ENCODE results near the gene NR2F6. TPM values are rescaled to one million over a fixed set of nuclear protein-coding genes. Genes with fewer than 3 reads are reported as not detected.

The NR2F6 gene
- total RNA-seq, 1 donor from 2014 or later, result 76.4 TPM

- intact Hi-C loops (cut with DNase I), result no loop called here
Measured at GRCh38 chr19:17243830-17244617, 1.7 kb downstream of the NR2F6 start.

DNA sequence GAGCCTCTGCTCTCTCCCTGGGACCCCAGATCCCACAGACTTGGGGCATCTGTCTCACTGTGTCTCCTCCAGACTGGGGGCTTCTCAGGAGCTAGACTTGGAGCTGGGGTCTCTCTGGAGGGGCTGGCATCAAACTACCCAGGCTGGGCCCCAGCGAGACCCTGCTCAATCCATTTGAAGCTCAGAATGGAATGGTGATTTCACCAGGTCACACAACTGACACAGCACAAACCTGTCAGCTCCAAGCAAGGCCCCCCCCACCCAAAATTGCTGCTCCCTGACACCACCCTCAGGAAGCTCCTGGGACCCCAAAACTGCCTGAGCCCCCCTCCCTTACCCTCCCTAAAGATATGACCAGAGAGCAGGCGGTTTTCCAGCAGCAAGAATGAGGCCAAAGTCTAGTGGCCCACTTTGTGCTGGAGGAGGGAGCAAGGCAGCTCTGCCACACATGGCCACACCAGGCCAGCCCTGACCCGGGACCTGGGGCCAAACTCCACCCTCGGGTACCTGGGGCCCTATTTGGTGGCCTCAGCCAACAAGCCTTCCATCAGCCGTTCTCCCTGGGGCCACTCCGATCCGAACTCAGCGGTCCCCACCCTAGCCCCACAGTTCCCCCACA lies 2.4 kb downstream of the NR2F6 start:
- intact Hi-C loops (cut with DNase I), result no loop called here
- DNase-seq (ENCODE audit: missing footprints) (no peak), ATAC-seq (no peak)

More at GRCh38 chr19:17243830-17244617, 1.7 kb downstream of the NR2F6 start:
- DNase-seq (ENCODE audit: missing footprints) (peak; percentile 82), ATAC-seq (peak; percentile 27)

GRCh38 chr19:17242431-17243208 lies 3.1 kb downstream of the NR2F6 start:
- ATAC-seq (no peak), DNase-seq (ENCODE audit: missing footprints) (no peak)
- intact Hi-C loops (cut with DNase I), result loop anchor here (1.0 kb wide), 1 partner anchor 165 kb away; no protein-coding TSS in a partner anchor

GRCh38 chr19:17240826-17241399 lies 4.8 kb downstream of the NR2F6 start:
- DNase-seq (ENCODE audit: missing footprints) (no peak), ATAC-seq (no peak)
- intact Hi-C loops (cut with DNase I), result no loop called here

DNA sequence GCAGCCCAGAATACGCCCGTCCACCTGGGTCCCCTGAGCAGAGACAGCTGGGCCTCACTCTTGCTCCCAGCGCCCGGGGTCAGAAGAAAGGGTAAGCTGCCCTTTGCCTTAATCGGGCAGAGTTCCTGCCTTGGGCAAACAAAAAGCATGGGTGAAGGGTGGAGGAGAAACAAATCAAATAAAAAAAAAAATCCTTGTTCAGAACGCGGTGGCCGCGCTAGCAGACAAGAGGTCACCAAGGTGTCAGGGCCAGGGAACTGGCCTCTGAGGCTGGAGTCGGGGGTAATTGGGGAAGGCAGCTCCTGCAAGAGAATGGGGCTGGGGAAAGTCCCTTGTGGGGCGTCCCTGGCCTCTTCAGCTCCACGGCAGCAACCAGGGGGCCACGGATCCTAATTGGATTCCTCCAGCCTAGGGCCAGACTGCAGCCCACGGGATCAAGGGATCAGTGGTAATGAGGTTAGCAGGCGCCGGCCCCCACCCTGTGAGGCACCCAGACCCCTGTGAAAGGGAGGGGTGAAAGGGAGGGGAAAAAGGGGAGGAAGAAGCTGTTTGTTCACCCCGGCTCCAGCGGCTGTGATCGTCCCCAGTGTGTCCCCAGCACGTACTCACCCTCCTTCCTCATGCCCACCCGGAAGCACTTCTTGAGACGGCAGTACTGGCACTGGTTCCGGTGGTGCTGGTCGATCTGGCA lies 5.5 kb downstream of the NR2F6 start:
- intact Hi-C loops (cut with DNase I), result no loop called here
- no peak for ATAC-seq

DNA sequence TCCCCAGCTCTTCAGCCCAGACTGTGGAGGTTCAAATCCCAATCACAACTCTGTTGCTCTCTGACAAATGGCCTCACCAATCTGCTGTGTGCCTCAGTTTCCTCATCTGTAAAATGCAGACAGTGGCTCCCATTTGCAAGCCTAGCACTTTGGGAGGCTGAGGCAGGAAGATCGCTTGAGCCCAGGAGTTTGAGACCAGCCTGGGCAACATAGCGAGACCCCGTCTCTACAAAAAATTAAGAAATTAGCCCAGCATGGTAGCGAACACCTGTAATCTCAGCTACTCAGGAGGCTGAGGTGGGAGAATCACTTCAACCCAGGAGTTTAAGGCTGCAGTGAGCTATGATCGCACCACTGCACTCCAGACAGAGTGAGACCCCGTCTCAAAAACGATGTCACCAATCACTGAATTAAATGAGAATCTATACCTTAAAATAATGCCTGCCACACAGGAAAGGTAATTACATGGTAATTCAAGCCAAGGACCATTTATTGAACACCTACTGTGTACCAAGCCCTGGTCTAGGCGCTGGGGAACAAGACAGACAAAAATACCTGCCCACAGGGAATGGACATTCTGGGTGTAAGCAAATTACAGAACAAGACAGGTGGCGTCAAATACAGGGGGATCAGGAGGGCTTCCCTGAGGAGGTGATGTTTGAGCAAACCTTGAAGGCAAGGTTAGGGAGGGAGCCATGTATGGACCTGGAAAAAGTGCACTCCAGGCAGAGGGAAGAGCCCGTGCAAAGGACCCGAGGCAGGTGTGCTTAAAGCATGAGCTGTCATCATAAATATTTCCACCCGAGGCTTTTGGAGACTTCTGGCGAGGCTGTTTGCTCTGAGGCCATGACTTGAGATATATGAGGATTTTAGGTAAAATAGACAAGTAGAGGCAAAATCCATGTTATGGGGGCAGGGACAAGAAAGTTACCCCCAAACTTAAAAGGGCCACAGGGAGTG lies 7.7 kb downstream of the NR2F6 start:
- intact Hi-C loops (cut with DNase I), result no loop called here
- ATAC-seq, result no peak
- no peak for DNase-seq (ENCODE audit: missing footprints)

More for the DNA sequence above, 5.5 kb downstream of the NR2F6 start:
- no peak for DNase-seq (ENCODE audit: missing footprints)

DNA sequence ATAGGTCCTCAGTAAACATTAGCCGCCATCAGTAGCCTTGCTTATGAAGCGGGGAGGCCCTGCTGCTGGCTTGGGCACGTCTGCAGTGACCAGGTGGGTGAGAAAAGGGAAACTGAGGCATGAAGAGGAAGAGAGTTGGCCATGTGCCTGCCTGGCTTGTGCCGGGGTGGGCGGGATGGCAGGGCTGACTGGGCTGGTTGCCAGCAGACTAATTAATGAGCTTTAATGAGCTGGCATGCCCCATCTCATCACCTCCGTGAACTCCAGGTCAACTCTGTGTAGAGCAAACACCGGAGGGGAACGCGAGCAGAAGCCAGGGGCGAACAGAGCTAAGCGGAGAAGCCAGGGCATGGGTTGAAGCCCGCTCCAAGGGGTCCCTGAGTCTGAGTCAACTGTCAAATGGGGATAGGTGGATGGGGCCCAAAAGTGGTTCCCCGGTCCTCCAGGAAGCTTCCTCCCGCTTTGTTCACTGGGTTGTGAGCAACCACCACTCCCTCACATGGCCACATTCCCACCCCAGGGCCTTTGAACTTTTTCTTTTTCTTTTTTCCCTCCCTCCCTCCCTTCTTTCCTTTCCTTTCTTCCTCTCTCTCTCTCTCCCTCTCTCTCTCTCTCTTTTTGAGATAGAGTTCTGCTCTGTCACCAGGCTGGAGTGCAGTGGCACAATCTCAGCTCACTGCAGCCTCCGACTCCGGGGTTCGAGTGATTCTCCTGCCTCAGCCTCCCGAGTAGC lies 8.7 kb downstream of the NR2F6 start:
- intact Hi-C loops (cut with DNase I), result no loop called here
- no peak for ATAC-seq
- DNase-seq (ENCODE audit: missing footprints), result no peak

- DNase-seq (ENCODE audit: missing footprints) (no peak), ATAC-seq (peak; percentile 32)
- intact Hi-C loops (cut with DNase I), result loop anchor here (1.0 kb wide), 1 partner anchor 169 kb away; no protein-coding TSS in a partner anchor
Measured at GRCh38 chr19:17235971-17236777, 9.5 kb downstream of the NR2F6 start.

- ATAC-seq, result peak; percentile 86
- peak; percentile 87 for DNase-seq (ENCODE audit: missing footprints)
- intact Hi-C loops (cut with DNase I), result loop anchor here (1.0 kb wide), 1 partner anchor 168 kb away; no protein-coding TSS in a partner anchor
Measured at GRCh38 chr19:17235300-17235970, 10.3 kb downstream of the NR2F6 start.

DNA sequence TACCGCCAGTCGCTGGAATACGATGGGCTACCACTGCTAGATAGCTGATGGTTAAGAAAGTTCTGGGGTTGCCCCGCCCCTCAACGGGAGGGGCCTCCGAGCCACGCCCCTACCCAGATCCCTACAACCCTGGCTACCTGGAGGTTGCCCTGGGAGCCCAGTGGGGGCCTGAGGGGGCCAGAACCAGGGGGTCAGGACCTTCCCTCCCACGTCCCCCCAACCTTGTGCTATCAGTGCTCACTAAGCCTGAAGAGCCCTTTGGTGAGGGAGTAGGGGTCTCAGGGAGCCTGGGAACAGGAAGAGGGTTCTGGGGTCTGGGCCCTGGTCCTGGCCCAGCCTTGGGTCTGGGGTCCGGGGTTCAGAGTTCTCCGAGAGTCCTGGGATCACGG lies 10.8 kb downstream of the NR2F6 start:
- DNase-seq (ENCODE audit: missing footprints) (no peak), ATAC-seq (peak; percentile 60)
- intact Hi-C loops (cut with DNase I), result loop anchor here (1.0 kb wide), 1 partner anchor 168 kb away; no protein-coding TSS in a partner anchor

- intact Hi-C loops (cut with DNase I), result no loop called here
- ATAC-seq, result no peak
- DNase-seq (ENCODE audit: missing footprints), result no peak
Measured at GRCh38 chr19:17232258-17232657, 13.5 kb downstream of the NR2F6 start.

- intact Hi-C loops (cut with DNase I), result loop anchor here (5.0 kb wide), 1 partner anchor 153 kb away; the partner anchor contains the start of genes HAUS8 and MYO9B
- DNase-seq (ENCODE audit: missing footprints) (no peak), ATAC-seq (no peak)
Measured at GRCh38 chr19:17229890-17230289, 15.8 kb downstream of the NR2F6 start.

GRCh38 chr19:17227798-17228367 lies 17.8 kb downstream of the NR2F6 start:
- ATAC-seq, result no peak
- no peak for DNase-seq (ENCODE audit: missing footprints)
- intact Hi-C loops (cut with DNase I), result loop anchor here (5.0 kb wide), 1 partner anchor 151 kb away; the partner anchor contains the start of genes HAUS8 and MYO9B

GRCh38 chr19:17226002-17226933 lies 19.5 kb downstream of the NR2F6 start, which contains the start of gene OCEL1:
TSS of gene OCEL1 (plus strand) at chr19:17226226. CDS start at chr19:17226248, 22 bp downstream.
- peak; percentile 100 for DNase-seq (ENCODE audit: missing footprints)
- intact Hi-C loops (cut with DNase I), result loop anchor here (1.0 to 5.0 kb wide), 2 partner anchors 20 to 149 kb away; partner anchors contain the start of genes HAUS8 and MYO9B
- peak; percentile 98 for ATAC-seq
